ENCODE data around the gene SULF2.
A peak's percentile ranks its signal among the peaks of the same experiment; 100 is the strongest.

SULF2 gene

DNA sequence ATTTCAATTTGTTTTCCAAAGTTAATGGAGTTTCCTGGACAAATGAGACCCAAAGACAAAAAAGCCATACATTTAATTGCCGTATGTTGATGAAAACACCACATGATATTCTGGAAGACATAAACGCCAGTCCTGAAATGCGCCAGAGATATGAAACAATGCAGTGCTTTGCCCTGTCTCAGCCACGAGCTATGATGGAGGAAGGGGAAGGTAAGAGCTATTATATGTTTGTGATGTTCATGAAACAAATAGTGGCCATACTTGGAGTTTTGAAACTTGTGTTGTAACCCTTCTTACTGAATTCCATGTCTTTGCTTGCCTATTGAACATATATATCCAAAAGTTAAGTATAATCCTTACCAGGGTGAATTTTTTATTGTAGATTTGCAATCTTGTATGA is 157.7 kb downstream of the SULF2 start:
- peaks cover 21% of the 10 kb centered on the region for H3K4me1 Mint-ChIP-seq (ENCODE audit: low read depth)
- no peak overlapping the region for H3K4me3 Mint-ChIP-seq
- no peak overlapping the region for H3K27ac Mint-ChIP-seq
- peaks cover 39% of the 10 kb centered on the region for H3K36me3 Mint-ChIP-seq (ENCODE audit: low read depth)
- no peaks in the 10 kb centered on the region for H3K27me3 Mint-ChIP-seq (ENCODE audit: low read depth)
- H3K9me3 Mint-ChIP-seq: no peaks in the 10 kb centered on the region

DNA sequence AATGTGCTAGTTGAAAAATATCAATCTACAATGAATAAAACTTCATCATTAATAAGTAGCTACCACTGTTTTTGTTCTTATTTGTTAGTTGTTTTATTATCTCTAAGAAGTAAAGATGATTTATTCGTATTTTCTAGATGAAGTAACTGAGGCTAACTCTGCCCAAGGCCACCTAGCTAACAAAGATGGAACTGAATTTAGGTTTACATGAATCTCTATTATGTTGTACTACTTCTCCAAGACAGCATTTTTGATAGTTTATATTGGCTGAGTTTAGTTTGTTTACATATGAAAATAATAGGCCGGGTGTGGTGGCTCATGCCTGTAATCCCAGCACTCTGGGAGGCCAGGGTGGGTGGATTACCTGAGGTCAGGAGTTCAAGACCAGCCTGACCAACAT is 162.1 kb downstream of the SULF2 start:
- peaks cover 35% of the 10 kb centered on the region for H3K36me3 Mint-ChIP-seq (ENCODE audit: low read depth)
- peaks cover 34% of the 10 kb centered on the region for H3K4me1 Mint-ChIP-seq (ENCODE audit: low read depth)
- H3K27ac Mint-ChIP-seq: no peak overlapping the region
- H3K9me3 Mint-ChIP-seq: no peaks in the 10 kb centered on the region
- no peaks in the 10 kb centered on the region for H3K27me3 Mint-ChIP-seq (ENCODE audit: low read depth)
- H3K4me3 Mint-ChIP-seq: no peak overlapping the region

DNA sequence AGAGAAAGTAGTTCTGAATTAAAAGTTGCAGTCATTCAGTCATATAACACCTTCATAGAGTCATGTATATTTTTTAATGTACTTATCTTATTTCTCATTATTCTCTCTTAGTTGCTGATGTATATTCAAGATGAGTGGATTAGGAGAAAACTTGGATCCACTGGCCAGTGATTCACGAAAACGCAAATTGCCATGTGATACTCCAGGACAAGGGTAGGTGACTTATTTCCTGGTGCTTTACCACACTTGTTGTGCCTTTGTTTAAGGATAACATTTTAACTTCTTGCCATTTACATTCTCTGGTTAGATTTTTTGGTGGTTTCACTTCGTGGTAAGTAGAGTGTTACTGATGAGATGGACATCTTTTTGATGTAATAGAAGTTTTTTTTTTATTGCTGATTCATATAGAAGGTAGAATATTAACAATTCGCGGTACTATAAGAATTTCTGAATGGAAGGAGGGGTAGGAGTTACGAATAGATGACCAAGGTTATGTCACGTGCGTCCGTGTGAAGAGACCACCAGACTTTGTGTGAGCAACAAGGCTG is 163.1 kb downstream of the SULF2 start:
- peaks cover 29% of the 10 kb centered on the region for H3K36me3 Mint-ChIP-seq (ENCODE audit: low read depth)
- no peak overlapping the region for H3K4me3 Mint-ChIP-seq
- no peak overlapping the region for H3K27ac Mint-ChIP-seq
- H3K9me3 Mint-ChIP-seq: no peaks in the 10 kb centered on the region
- peaks cover 37% of the 10 kb centered on the region for H3K4me1 Mint-ChIP-seq (ENCODE audit: low read depth)
- no peaks in the 10 kb centered on the region for H3K27me3 Mint-ChIP-seq (ENCODE audit: low read depth)

- Mint-ChIP-seq H3K4me3 (no peak overlapping the region), H3K27ac (no peak overlapping the region), H3K36me3 (ENCODE audit: low read depth) (peaks cover 24% of the 10 kb centered on the region)
Observed at GRCh38 chr20:47620808-47621805, 164.2 kb downstream of the SULF2 start.

DNA sequence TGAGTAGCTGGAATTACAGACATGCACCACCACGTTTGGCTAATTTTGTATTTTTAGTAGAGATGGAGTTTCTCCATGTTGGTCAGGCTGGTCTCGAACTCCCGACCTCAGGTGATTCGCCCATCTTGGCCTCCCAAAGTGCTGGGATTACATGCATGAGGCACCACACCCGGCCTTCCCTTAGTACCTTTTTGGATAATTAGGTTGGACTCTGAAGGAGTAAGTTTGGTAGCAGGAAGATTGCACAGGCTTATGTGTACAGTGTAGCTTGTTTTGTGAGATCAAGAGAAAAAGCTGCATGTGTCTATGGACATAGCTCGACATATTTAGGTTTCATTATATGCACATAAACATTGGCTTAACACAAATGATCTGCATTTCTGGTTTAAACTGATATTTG is 166.8 kb downstream of the SULF2 start:
- H3K27ac Mint-ChIP-seq: no peak overlapping the region
- H3K4me1 Mint-ChIP-seq (ENCODE audit: low read depth): peaks cover 33% of the 10 kb centered on the region
- H3K4me3 Mint-ChIP-seq: no peak overlapping the region
- H3K36me3 Mint-ChIP-seq (ENCODE audit: low read depth): peaks cover 21% of the 10 kb centered on the region
- no peaks in the 10 kb centered on the region for H3K9me3 Mint-ChIP-seq
- no peaks in the 10 kb centered on the region for H3K27me3 Mint-ChIP-seq (ENCODE audit: low read depth)

More at GRCh38 chr20:47620808-47621805, 164.2 kb downstream of the SULF2 start:
- H3K9me3 Mint-ChIP-seq: no peaks in the 10 kb centered on the region
- no peaks in the 10 kb centered on the region for H3K27me3 Mint-ChIP-seq (ENCODE audit: low read depth)
- peaks cover 38% of the 10 kb centered on the region for H3K4me1 Mint-ChIP-seq (ENCODE audit: low read depth)

DNA sequence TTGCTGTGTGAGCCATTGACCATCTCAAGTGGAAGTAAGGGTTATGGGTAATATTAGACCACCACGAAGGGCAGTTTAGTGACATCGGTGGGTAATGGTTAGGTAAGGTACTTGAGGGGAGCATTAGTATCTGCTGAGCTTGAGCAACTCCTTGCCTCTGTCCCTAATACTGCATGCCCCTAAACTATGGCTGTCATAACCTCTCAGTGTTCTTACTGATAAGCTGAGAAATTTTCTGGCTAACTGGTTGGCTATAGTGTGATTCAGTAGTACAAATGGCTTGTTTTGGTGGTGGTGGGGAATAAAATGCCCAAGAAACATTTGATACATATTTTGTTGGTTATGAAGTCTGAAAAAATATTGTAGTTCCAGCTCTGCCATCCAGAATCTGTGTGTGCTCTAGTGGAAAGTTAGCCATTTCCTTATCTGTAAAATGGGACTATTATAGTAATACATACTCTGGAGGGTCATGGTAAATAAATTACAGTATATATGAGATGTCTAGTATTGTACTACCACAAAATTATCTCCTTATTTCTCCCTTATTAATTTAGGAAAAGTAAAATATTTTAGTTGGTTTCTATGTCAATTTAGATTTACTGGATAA is 170.5 kb downstream of the SULF2 start:
- Mint-ChIP-seq H3K9me3 (no peaks in the 10 kb centered on the region), H3K27ac (no peak overlapping the region), H3K4me1 (ENCODE audit: low read depth) (peaks cover 45% of the 10 kb centered on the region), H3K36me3 (ENCODE audit: low read depth) (peaks cover 24% of the 10 kb centered on the region), H3K27me3 (ENCODE audit: low read depth) (no peaks in the 10 kb centered on the region), H3K4me3 (no peak overlapping the region)

GRCh38 chr20:47612670-47613069 is 172.6 kb downstream of the SULF2 start:
- Mint-ChIP-seq H3K9me3 (no peaks in the 10 kb centered on the region), H3K27ac (peak overlapping the region; percentile 68), H3K27me3 (ENCODE audit: low read depth) (no peaks in the 10 kb centered on the region), H3K4me1 (ENCODE audit: low read depth) (peaks cover 53% of the 10 kb centered on the region), H3K36me3 (ENCODE audit: low read depth) (peaks cover 30% of the 10 kb centered on the region), H3K4me3 (no peak overlapping the region)

DNA sequence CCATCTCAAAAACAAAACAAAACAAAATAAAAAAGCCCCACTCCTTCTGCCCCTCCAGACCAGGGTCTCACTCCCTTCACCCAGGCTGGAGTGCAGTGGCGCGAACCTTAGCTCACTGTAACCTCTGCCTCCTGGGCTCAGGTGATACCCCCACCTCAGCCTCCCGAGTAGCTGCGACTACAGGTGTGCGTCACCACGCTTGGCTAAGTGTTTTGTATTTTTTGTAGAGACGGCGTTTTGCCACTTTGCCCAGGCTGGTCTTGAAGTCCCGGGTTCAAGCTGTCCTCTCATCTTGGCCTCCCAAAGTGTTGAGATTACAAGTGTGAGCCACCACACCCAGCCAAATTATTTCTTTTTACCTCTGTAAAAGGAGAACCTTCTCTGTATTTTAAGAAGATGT is 173.5 kb downstream of the SULF2 start:
- Mint-ChIP-seq H3K9me3 (no peaks in the 10 kb centered on the region), H3K27ac (peak overlapping the region; percentile 68), H3K27me3 (ENCODE audit: low read depth) (no peaks in the 10 kb centered on the region), H3K4me3 (no peak overlapping the region), H3K36me3 (ENCODE audit: low read depth) (peaks cover 29% of the 10 kb centered on the region), H3K4me1 (ENCODE audit: low read depth) (peaks cover 51% of the 10 kb centered on the region)

DNA sequence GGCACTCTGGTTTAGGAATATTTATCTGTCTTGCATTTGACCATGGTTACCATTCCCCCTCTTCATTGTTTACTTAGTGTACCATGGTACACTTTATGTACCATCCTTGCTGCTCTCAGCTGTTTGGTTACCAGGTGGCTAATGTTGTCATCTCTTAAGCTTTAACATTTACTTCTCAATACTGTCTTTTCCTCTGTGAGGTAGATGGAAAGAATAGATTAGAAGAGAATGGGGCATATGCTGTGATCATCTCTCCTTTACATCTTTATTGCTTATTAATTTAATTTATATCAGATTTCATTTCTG is 174.4 kb downstream of the SULF2 start:
- peaks cover 27% of the 10 kb centered on the region for H3K36me3 Mint-ChIP-seq (ENCODE audit: low read depth)
- H3K9me3 Mint-ChIP-seq: no peaks in the 10 kb centered on the region
- peak overlapping the region; percentile 96 for H3K27ac Mint-ChIP-seq
- H3K4me3 Mint-ChIP-seq: peak overlapping the region; percentile 77
- peaks cover 57% of the 10 kb centered on the region for H3K4me1 Mint-ChIP-seq (ENCODE audit: low read depth)
- H3K27me3 Mint-ChIP-seq (ENCODE audit: low read depth): no peaks in the 10 kb centered on the region

DNA sequence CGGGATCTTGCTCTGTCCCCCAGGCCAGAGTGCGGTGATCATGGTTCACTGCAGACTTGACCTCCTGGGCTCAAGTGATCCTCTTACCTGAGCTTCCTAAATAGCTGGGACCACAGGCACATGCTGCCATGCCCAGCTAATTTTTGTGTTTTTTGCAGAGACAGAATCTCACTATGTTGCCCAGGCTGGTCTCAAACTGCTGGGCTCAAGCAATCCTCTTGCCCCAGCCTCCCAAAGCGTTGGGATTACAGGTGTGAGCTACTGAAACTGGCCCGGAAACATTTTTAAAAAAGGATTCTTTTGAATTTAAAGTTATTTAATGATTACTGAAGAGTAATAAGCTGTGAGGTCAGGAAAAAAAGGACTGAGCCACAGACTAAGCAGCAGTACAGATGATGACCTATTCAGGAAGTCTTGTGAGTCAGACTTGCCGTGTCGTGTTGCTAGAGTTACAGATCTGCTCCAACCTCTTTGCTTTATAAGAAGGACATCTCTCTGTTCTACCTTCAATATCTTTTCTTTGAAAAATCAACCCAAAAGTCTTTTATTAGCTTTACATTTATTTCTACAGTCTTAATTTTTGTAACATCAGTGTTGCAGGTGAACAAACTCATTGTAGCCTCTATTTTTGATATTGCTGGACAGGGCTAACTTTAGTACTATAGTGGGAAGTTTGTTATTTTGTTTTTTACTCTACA is 174.9 kb downstream of the SULF2 start:
- peak overlapping the region; percentile 77 for H3K4me3 Mint-ChIP-seq
- H3K36me3 Mint-ChIP-seq (ENCODE audit: low read depth): peaks cover 27% of the 10 kb centered on the region
- H3K27me3 Mint-ChIP-seq (ENCODE audit: low read depth): no peaks in the 10 kb centered on the region
- H3K4me1 Mint-ChIP-seq (ENCODE audit: low read depth): peaks cover 62% of the 10 kb centered on the region
- peak overlapping the region; percentile 96 for H3K27ac Mint-ChIP-seq
- no peaks in the 10 kb centered on the region for H3K9me3 Mint-ChIP-seq

GRCh38 chr20:47609001-47609400 is 176.3 kb downstream of the SULF2 start:
- H3K36me3 Mint-ChIP-seq (ENCODE audit: low read depth): peaks cover 25% of the 10 kb centered on the region
- H3K27ac Mint-ChIP-seq: peak overlapping the region; percentile 51
- no peaks in the 10 kb centered on the region for H3K9me3 Mint-ChIP-seq
- no peak overlapping the region for H3K4me3 Mint-ChIP-seq
- H3K4me1 Mint-ChIP-seq (ENCODE audit: low read depth): peaks cover 69% of the 10 kb centered on the region
- H3K27me3 Mint-ChIP-seq (ENCODE audit: low read depth): no peaks in the 10 kb centered on the region
